Measurements from ENCODE around the gene KRT33A.
"Not testable (repeated sequence)": the region's sequence is repeated elsewhere in the genome, so short reads cannot be mapped to it uniquely, and the experiment has no call there.

DNA sequence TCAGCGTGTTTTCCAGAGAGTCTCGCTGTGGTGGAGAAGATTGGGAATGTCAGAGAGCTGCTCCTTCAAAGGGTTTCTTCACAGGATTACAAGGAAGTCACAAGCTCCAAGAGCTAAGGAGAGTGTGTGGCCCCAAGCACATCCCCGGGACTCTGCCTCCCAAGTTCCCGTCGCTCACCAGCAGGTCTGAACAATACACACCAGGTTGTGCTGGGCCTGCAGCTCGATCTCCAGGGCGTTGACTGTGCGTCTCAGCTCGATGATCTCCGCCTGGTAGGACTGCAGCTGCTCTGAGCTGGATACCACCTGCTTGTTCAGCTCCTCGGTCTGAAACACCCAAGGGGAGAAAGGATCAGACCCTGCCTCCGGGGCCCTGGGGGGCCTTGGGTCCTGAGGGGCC, 44.4 kb upstream of the KRT33A start:
- TF ChIP-seq CTCF (IDR thresholded peaks at IDR 0.05; ENCODE audit: control extremely low read depth in 1 of 3, insufficient read depth in 1 of 3, low read depth in 1 of 3, low read length in 3 of 3); SP2 (IDR thresholded peaks at IDR 0.05; ENCODE audit: low read length); POLR2AphosphoS5 (IDR thresholded peaks at IDR 0.05; ENCODE audit: low read depth, low read length); HDAC6 (IDR thresholded peaks at IDR 0.05; ENCODE audit: low read depth, low read length); ZNF274 (IDR thresholded peaks at IDR 0.05; ENCODE audit: borderline replicate concordance, extremely low read depth, low read length); EZH2 (IDR thresholded peaks at IDR 0.05; ENCODE audit: low read depth, low read length, severe bottlenecking); FOSL1 (IDR thresholded peaks at IDR 0.05; ENCODE audit: insufficient read depth, low read depth, low read length): not testable (repeated sequence)
- TF ChIP-seq, protein P1, sequence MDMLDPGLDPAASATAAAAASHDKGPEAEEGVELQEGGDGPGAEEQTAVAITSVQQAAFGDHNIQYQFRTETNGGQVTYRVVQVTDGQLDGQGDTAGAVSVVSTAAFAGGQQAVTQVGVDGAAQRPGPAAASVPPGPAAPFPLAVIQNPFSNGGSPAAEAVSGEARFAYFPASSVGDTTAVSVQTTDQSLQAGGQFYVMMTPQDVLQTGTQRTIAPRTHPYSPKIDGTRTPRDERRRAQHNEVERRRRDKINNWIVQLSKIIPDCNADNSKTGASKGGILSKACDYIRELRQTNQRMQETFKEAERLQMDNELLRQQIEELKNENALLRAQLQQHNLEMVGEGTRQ (IDR thresholded peaks at IDR 0.05; ENCODE audit: low read length): not testable (repeated sequence)
- TF ChIP-seq, protein P2, sequence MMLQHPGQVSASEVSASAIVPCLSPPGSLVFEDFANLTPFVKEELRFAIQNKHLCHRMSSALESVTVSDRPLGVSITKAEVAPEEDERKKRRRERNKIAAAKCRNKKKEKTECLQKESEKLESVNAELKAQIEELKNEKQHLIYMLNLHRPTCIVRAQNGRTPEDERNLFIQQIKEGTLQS (IDR thresholded peaks at IDR 0.05; ENCODE audit: insufficient read depth, low read depth, low read length): not testable (repeated sequence)

Data from H1 (cell line).